ENCODE data around the gene SH3TC1.
A peak's percentile ranks its signal among the peaks of the same experiment; 100 is the strongest.

SH3TC1 gene

GRCh38 chr4:8241895-8242696 lies 43.0 kb downstream of the SH3TC1 start:
- Histone ChIP-seq H3K18ac (ENCODE audit: low read length) (no peak overlapping the region), H4K8ac (ENCODE audit: low read depth, low read length) (peak overlapping the region; percentile 7), H3K4me1 (ENCODE audit: control insufficient read depth, low read depth, low read length) (peaks cover 4% of the 10 kb centered on the region), H2BK5ac (ENCODE audit: low read length) (no peak overlapping the region), H3K4me3 (ENCODE audit: low read length) (no peak overlapping the region), H3K23ac (ENCODE audit: low read length) (no peak overlapping the region), H3K4me2 (ENCODE audit: low read length) (no peak overlapping the region), H3K27ac (ENCODE audit: low read depth, low read length) (no peak overlapping the region), H2BK120ac (ENCODE audit: low read depth, low read length) (no peak overlapping the region), H3K36me3 (ENCODE audit: control insufficient read depth, insufficient read depth, low read length) (no peaks in the 10 kb centered on the region), H2BK15ac (replicated peaks; ENCODE audit: low read depth) (no peak overlapping the region), H3K27me3 (ENCODE audit: insufficient read depth, low read length, poor library complexity) (no peaks in the 10 kb centered on the region), H4K5ac (ENCODE audit: low read length) (no peak overlapping the region), H3K9ac (ENCODE audit: low read length) (peak overlapping the region; percentile 42), H3K4ac (ENCODE audit: low read depth, low read length) (no peak overlapping the region), H3K79me2 (ENCODE audit: control insufficient read depth, insufficient read depth, low read length) (no peaks in the 10 kb centered on the region), H2AK5ac (ENCODE audit: low read length) (no peak overlapping the region), H3K79me1 (ENCODE audit: low read length) (no peaks in the 10 kb centered on the region), H3K56ac (ENCODE audit: low read length) (peak overlapping the region; percentile 34)
- peak; percentile 97 for DNase-seq
- WGBS (ENCODE audit: extremely low coverage, insufficient coverage, low lambda C conversion rate), result no CpG with 5 or more reads among the region's 29 CpGs

GRCh38 chr4:8242782-8243560 lies 43.9 kb downstream of the SH3TC1 start:
- Histone ChIP-seq H4K8ac (ENCODE audit: low read depth, low read length) (no peak overlapping the region), H2BK5ac (ENCODE audit: low read length) (no peak overlapping the region), H3K27me3 (ENCODE audit: insufficient read depth, low read length, poor library complexity) (no peaks in the 10 kb centered on the region), H3K4ac (ENCODE audit: low read depth, low read length) (no peak overlapping the region), H3K18ac (ENCODE audit: low read length) (no peak overlapping the region), H3K4me1 (ENCODE audit: control insufficient read depth, low read depth, low read length) (peaks cover 4% of the 10 kb centered on the region), H3K79me1 (ENCODE audit: low read length) (no peaks in the 10 kb centered on the region), H3K4me3 (ENCODE audit: low read length) (no peak overlapping the region), H3K4me2 (ENCODE audit: low read length) (no peak overlapping the region), H4K5ac (ENCODE audit: low read length) (no peak overlapping the region), H3K56ac (ENCODE audit: low read length) (peak overlapping the region; percentile 34), H2BK120ac (ENCODE audit: low read depth, low read length) (no peak overlapping the region), H3K9ac (ENCODE audit: low read length) (peak overlapping the region; percentile 42), H2BK15ac (replicated peaks; ENCODE audit: low read depth) (no peak overlapping the region), H3K27ac (ENCODE audit: low read depth, low read length) (no peak overlapping the region), H3K23ac (ENCODE audit: low read length) (no peak overlapping the region), H3K79me2 (ENCODE audit: control insufficient read depth, insufficient read depth, low read length) (no peaks in the 10 kb centered on the region), H2AK5ac (ENCODE audit: low read length) (no peak overlapping the region), H3K36me3 (ENCODE audit: control insufficient read depth, insufficient read depth, low read length) (no peaks in the 10 kb centered on the region)
- no CpG with 5 or more reads among the region's 10 CpGs for WGBS (ENCODE audit: extremely low coverage, insufficient coverage, low lambda C conversion rate)
- DNase-seq, result peak; percentile 80

- no peak overlapping the region for H3K23ac ChIP-seq (ENCODE audit: low read length)
- H3K4me2 ChIP-seq (ENCODE audit: low read length), result no peak overlapping the region
- H2BK5ac ChIP-seq (ENCODE audit: low read length), result no peak overlapping the region
- no peaks in the 10 kb centered on the region for H3K27me3 ChIP-seq (ENCODE audit: insufficient read depth, low read length, poor library complexity)
- H3K4me3 ChIP-seq (ENCODE audit: low read length), result no peak overlapping the region
- H2BK15ac ChIP-seq (replicated peaks; ENCODE audit: low read depth), result no peak overlapping the region
- H3K79me1 ChIP-seq (ENCODE audit: low read length), result no peaks in the 10 kb centered on the region
- H2BK120ac ChIP-seq (ENCODE audit: low read depth, low read length), result no peak overlapping the region
- peaks cover 4% of the 10 kb centered on the region for H3K4me1 ChIP-seq (ENCODE audit: control insufficient read depth, low read depth, low read length)
- H3K18ac ChIP-seq (ENCODE audit: low read length), result no peak overlapping the region
- no peak overlapping the region for H3K4ac ChIP-seq (ENCODE audit: low read depth, low read length)
- no peak overlapping the region for H4K5ac ChIP-seq (ENCODE audit: low read length)
- no peak for DNase-seq
- no peak overlapping the region for H4K8ac ChIP-seq (ENCODE audit: low read depth, low read length)
- H3K79me2 ChIP-seq (ENCODE audit: control insufficient read depth, insufficient read depth, low read length), result no peaks in the 10 kb centered on the region
- no peak overlapping the region for H2AK5ac ChIP-seq (ENCODE audit: low read length)
- no peak overlapping the region for H3K9ac ChIP-seq (ENCODE audit: low read length)
- no CpG with 5 or more reads among the region's 18 CpGs for WGBS (ENCODE audit: extremely low coverage, insufficient coverage, low lambda C conversion rate)
- H3K56ac ChIP-seq (ENCODE audit: low read length), result no peak overlapping the region
- no peak overlapping the region for H3K27ac ChIP-seq (ENCODE audit: low read depth, low read length)
- H3K36me3 ChIP-seq (ENCODE audit: control insufficient read depth, insufficient read depth, low read length), result no peaks in the 10 kb centered on the region
Measured at GRCh38 chr4:8244001-8244757, 45.1 kb downstream of the SH3TC1 start.

- Histone ChIP-seq H3K4me2 (ENCODE audit: low read length) (no peak overlapping the region), H3K18ac (ENCODE audit: low read length) (no peak overlapping the region), H3K27me3 (ENCODE audit: insufficient read depth, low read length, poor library complexity) (no peaks in the 10 kb centered on the region), H3K4me1 (ENCODE audit: control insufficient read depth, low read depth, low read length) (peaks cover 4% of the 10 kb centered on the region), H2BK15ac (replicated peaks; ENCODE audit: low read depth) (no peak overlapping the region), H2AK5ac (ENCODE audit: low read length) (no peak overlapping the region), H3K36me3 (ENCODE audit: control insufficient read depth, insufficient read depth, low read length) (no peaks in the 10 kb centered on the region), H3K4ac (ENCODE audit: low read depth, low read length) (no peak overlapping the region), H3K23ac (ENCODE audit: low read length) (no peak overlapping the region), H3K56ac (ENCODE audit: low read length) (no peak overlapping the region), H3K27ac (ENCODE audit: low read depth, low read length) (no peak overlapping the region), H3K4me3 (ENCODE audit: low read length) (no peak overlapping the region), H4K5ac (ENCODE audit: low read length) (no peak overlapping the region), H3K79me2 (ENCODE audit: control insufficient read depth, insufficient read depth, low read length) (no peaks in the 10 kb centered on the region), H2BK120ac (ENCODE audit: low read depth, low read length) (no peak overlapping the region), H4K8ac (ENCODE audit: low read depth, low read length) (no peak overlapping the region), H3K79me1 (ENCODE audit: low read length) (no peaks in the 10 kb centered on the region), H3K9ac (ENCODE audit: low read length) (no peak overlapping the region), H2BK5ac (ENCODE audit: low read length) (no peak overlapping the region)
- no CpG with 5 or more reads among the region's 19 CpGs for WGBS (ENCODE audit: extremely low coverage, insufficient coverage, low lambda C conversion rate)
- no peak for DNase-seq
Measured at GRCh38 chr4:8244931-8245460, 45.9 kb downstream of the SH3TC1 start.

GRCh38 chr4:8245884-8246833 lies 47.1 kb downstream of the SH3TC1 start:
- no peaks in the 10 kb centered on the region for H3K79me2 ChIP-seq (ENCODE audit: control insufficient read depth, insufficient read depth, low read length)
- H3K79me1 ChIP-seq (ENCODE audit: low read length), result no peaks in the 10 kb centered on the region
- no peak overlapping the region for H3K9ac ChIP-seq (ENCODE audit: low read length)
- no peak overlapping the region for H3K4ac ChIP-seq (ENCODE audit: low read depth, low read length)
- no peak overlapping the region for H4K8ac ChIP-seq (ENCODE audit: low read depth, low read length)
- H3K27me3 ChIP-seq (ENCODE audit: insufficient read depth, low read length, poor library complexity), result no peaks in the 10 kb centered on the region
- no peak overlapping the region for H2BK5ac ChIP-seq (ENCODE audit: low read length)
- no CpG with 5 or more reads among the region's 31 CpGs for WGBS (ENCODE audit: extremely low coverage, insufficient coverage, low lambda C conversion rate)
- no peak overlapping the region for H2BK15ac ChIP-seq (replicated peaks; ENCODE audit: low read depth)
- H3K4me1 ChIP-seq (ENCODE audit: control insufficient read depth, low read depth, low read length), result peaks cover 4% of the 10 kb centered on the region
- no peak overlapping the region for H3K4me2 ChIP-seq (ENCODE audit: low read length)
- no peak overlapping the region for H3K18ac ChIP-seq (ENCODE audit: low read length)
- no peak overlapping the region for H4K5ac ChIP-seq (ENCODE audit: low read length)
- H3K27ac ChIP-seq (ENCODE audit: low read depth, low read length), result no peak overlapping the region
- no peaks in the 10 kb centered on the region for H3K36me3 ChIP-seq (ENCODE audit: control insufficient read depth, insufficient read depth, low read length)
- H3K23ac ChIP-seq (ENCODE audit: low read length), result no peak overlapping the region
- H2BK120ac ChIP-seq (ENCODE audit: low read depth, low read length), result no peak overlapping the region
- H3K56ac ChIP-seq (ENCODE audit: low read length), result no peak overlapping the region
- DNase-seq, result no peak
- H3K4me3 ChIP-seq (ENCODE audit: low read length), result no peak overlapping the region
- no peak overlapping the region for H2AK5ac ChIP-seq (ENCODE audit: low read length)
